HG02973 (cell line): Measurements from ENCODE around the gene RAB42.

Experiments
- ATAC-seq: cut with Tn5 transposase; IDR thresholded peaks from one replicate; pipeline ENCODE4 v1.9.1; 2021; ENCODE audit warnings: moderate library complexity; ENCODE audit not compliant: unreplicated experiment

Gene RAB42

DNA sequence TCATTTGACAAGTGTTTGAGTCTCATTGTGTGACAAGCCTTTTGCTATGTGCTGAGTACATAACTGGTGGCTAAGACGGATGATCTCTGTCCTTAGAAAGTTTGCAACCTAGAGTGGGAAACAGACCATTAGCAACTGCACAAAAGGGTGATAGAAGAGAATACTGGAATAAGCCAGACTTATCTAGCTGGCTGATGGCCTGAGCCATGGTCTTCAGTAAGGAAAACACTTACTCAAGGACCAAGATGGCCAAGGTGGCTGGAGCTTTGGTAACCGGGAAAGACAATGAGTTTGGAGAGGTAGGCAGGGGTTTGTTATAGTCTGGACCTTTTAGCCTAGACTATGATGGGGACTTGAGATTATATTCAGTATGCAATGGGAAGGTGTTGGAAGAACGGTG lies 52.4 kb downstream of the RAB42 start:
- no peak for ATAC-seq
